ENCODE data around the gene MRPL2. TPM values are rescaled to one million over a fixed set of nuclear protein-coding genes. Genes with fewer than 3 reads are reported as not detected.

The MRPL2 gene
- total and polyA plus RNA-seq, 2 of the 8 experiments (the other 6 are each of a cell fraction or from before 2014, with no cell fraction given) = 58.7 to 99.9 TPM

DNA sequence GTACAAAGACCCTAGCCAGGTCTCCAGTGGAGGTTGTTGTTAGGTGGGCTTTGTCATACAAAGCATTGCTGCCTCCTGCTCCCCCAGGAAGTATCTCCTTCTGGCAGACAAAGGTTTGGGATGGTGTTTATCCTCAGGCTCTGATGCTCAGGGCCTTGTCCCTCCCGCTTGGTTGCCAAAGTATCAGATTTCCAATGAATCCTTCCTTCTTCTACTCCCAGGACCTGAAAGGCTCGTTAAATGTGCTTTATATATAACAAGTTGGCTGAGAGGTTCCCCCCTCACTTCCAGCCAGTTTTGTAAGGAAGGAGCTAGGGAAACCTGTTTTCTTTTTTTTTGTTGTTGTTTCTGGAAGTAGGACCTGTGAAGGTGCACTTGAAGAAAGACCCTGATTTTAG is 31.3 kb upstream of the MRPL2 start (continued):
- TF ChIP-seq, protein P1, sequence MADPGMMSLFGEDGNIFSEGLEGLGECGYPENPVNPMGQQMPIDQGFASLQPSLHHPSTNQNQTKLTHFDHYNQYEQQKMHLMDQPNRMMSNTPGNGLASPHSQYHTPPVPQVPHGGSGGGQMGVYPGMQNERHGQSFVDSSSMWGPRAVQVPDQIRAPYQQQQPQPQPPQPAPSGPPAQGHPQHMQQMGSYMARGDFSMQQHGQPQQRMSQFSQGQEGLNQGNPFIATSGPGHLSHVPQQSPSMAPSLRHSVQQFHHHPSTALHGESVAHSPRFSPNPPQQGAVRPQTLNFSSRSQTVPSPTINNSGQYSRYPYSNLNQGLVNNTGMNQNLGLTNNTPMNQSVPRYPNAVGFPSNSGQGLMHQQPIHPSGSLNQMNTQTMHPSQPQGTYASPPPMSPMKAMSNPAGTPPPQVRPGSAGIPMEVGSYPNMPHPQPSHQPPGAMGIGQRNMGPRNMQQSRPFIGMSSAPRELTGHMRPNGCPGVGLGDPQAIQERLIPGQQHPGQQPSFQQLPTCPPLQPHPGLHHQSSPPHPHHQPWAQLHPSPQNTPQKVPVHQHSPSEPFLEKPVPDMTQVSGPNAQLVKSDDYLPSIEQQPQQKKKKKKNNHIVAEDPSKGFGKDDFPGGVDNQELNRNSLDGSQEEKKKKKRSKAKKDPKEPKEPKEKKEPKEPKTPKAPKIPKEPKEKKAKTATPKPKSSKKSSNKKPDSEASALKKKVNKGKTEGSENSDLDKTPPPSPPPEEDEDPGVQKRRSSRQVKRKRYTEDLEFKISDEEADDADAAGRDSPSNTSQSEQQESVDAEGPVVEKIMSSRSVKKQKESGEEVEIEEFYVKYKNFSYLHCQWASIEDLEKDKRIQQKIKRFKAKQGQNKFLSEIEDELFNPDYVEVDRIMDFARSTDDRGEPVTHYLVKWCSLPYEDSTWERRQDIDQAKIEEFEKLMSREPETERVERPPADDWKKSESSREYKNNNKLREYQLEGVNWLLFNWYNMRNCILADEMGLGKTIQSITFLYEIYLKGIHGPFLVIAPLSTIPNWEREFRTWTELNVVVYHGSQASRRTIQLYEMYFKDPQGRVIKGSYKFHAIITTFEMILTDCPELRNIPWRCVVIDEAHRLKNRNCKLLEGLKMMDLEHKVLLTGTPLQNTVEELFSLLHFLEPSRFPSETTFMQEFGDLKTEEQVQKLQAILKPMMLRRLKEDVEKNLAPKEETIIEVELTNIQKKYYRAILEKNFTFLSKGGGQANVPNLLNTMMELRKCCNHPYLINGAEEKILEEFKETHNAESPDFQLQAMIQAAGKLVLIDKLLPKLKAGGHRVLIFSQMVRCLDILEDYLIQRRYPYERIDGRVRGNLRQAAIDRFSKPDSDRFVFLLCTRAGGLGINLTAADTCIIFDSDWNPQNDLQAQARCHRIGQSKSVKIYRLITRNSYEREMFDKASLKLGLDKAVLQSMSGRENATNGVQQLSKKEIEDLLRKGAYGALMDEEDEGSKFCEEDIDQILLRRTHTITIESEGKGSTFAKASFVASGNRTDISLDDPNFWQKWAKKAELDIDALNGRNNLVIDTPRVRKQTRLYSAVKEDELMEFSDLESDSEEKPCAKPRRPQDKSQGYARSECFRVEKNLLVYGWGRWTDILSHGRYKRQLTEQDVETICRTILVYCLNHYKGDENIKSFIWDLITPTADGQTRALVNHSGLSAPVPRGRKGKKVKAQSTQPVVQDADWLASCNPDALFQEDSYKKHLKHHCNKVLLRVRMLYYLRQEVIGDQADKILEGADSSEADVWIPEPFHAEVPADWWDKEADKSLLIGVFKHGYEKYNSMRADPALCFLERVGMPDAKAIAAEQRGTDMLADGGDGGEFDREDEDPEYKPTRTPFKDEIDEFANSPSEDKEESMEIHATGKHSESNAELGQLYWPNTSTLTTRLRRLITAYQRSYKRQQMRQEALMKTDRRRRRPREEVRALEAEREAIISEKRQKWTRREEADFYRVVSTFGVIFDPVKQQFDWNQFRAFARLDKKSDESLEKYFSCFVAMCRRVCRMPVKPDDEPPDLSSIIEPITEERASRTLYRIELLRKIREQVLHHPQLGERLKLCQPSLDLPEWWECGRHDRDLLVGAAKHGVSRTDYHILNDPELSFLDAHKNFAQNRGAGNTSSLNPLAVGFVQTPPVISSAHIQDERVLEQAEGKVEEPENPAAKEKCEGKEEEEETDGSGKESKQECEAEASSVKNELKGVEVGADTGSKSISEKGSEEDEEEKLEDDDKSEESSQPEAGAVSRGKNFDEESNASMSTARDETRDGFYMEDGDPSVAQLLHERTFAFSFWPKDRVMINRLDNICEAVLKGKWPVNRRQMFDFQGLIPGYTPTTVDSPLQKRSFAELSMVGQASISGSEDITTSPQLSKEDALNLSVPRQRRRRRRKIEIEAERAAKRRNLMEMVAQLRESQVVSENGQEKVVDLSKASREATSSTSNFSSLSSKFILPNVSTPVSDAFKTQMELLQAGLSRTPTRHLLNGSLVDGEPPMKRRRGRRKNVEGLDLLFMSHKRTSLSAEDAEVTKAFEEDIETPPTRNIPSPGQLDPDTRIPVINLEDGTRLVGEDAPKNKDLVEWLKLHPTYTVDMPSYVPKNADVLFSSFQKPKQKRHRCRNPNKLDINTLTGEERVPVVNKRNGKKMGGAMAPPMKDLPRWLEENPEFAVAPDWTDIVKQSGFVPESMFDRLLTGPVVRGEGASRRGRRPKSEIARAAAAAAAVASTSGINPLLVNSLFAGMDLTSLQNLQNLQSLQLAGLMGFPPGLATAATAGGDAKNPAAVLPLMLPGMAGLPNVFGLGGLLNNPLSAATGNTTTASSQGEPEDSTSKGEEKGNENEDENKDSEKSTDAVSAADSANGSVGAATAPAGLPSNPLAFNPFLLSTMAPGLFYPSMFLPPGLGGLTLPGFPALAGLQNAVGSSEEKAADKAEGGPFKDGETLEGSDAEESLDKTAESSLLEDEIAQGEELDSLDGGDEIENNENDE (IDR thresholded peaks at IDR 0.05; ENCODE audit: insufficient replicate concordance, low read length) = no peak
- TF ChIP-seq POU5F1 (IDR thresholded peaks at IDR 0.05; ENCODE audit: low read depth, low read length) (no peak), SP1 (IDR thresholded peaks at IDR 0.05; ENCODE audit: low read depth, low read length) (0 out of 2 replicates have a peak, but pooled peaks have one; percentile 2), PHF8 (conservative IDR thresholded peaks at IDR 0.05; ENCODE audit: low read depth, low read length) (no peak), ATF3 (IDR thresholded peaks at IDR 0.05; ENCODE audit: insufficient read depth, low read depth, low read length) (no peak), EZH2 (IDR thresholded peaks at IDR 0.05; ENCODE audit: low read depth, low read length, severe bottlenecking) (no peak), CBX8 (IDR thresholded peaks at IDR 0.05; ENCODE audit: borderline replicate concordance, low read depth, low read length) (no peak), BRCA1 (IDR thresholded peaks at IDR 0.05; ENCODE audit: low read depth, low read length) (no peak), KDM5A (IDR thresholded peaks at IDR 0.05; ENCODE audit: low read length) (no peak), EP300 (IDR thresholded peaks at IDR 0.05; ENCODE audit: borderline replicate concordance in 1 of 2, low read depth in 2 of 2, low read length in 2 of 2) (no peak), CHD2 (IDR thresholded peaks at IDR 0.05; ENCODE audit: low read length) (no peak)
